HEK293 (cell line): Measurements from ENCODE around the gene ARHGEF2.

Experiments
- IKZF3 ChIP-seq: fragments of 450-650 bp; IDR thresholded peaks from 2 replicates; pipeline ENCODE4 v1.5.0; 2018; ENCODE audit warnings: missing biosample characterization, mild to moderate bottlenecking, missing genetic modification characterization, moderate library complexity
- KLF16 ChIP-seq: fragments of 450-650 bp; formaldehyde crosslinking; IDR thresholded peaks from 2 replicates; pipeline ENCODE4 v1.5.1; 2017; ENCODE audit warnings: missing biosample characterization, missing genetic modification characterization
- PBX3 ChIP-seq: sonication (generic); formaldehyde crosslinking; IDR thresholded peaks from 2 replicates; pipeline ENCODE4 v1.8.1; 2022; ENCODE audit warnings: mild to moderate bottlenecking, moderate library complexity, missing genetic modification reagents
- PRDM1 ChIP-seq: fragments of 450-650 bp; formaldehyde crosslinking; IDR thresholded peaks from 2 replicates; pipeline ENCODE4; 2016; ENCODE audit warnings: missing biosample characterization, missing genetic modification characterization
- SCRT1 ChIP-seq: fragments of 450-650 bp; formaldehyde crosslinking; IDR thresholded peaks from 2 replicates; pipeline ENCODE4 v1.5.1; 2016; ENCODE audit warnings: missing biosample characterization, missing genetic modification characterization, borderline replicate concordance
- SETDB1 ChIP-seq: IDR thresholded peaks from one replicate; pipeline ENCODE4 v1.6.1; 2017; ENCODE audit warnings: mild to moderate bottlenecking, low read length, moderate library complexity, mixed read lengths; ENCODE audit not compliant: insufficient read length
- ZBTB20 ChIP-seq: fragments of 450-650 bp; formaldehyde crosslinking; IDR thresholded peaks from 2 replicates; pipeline ENCODE4 v1.5.1; 2016; ENCODE audit warnings: missing biosample characterization, missing genetic modification characterization
- ZFP69B ChIP-seq: fragments of 450-650 bp; formaldehyde crosslinking; IDR thresholded peaks from 2 replicates; pipeline ENCODE4 v1.5.1; 2016; ENCODE audit warnings: missing biosample characterization, missing genetic modification characterization
- ZNF121 ChIP-seq: fragments of 450-650 bp; formaldehyde crosslinking; IDR thresholded peaks from 2 replicates; pipeline ENCODE4 v1.5.1; 2016; ENCODE audit warnings: missing biosample characterization, missing genetic modification characterization
- ZNF19 ChIP-seq: fragments of 450-650 bp; formaldehyde crosslinking; IDR thresholded peaks from 2 replicates; pipeline ENCODE4; 2016; ENCODE audit warnings: missing biosample characterization, missing genetic modification characterization, low read depth
- ZNF350 ChIP-seq: fragments of 450-650 bp; formaldehyde crosslinking; IDR thresholded peaks from 2 replicates; pipeline ENCODE4 v1.5.0; 2017; ENCODE audit warnings: missing biosample characterization, mild to moderate bottlenecking, missing genetic modification characterization
- ZNF354C ChIP-seq: fragments of 450-650 bp; formaldehyde crosslinking; IDR thresholded peaks from 2 replicates; pipeline ENCODE4 v1.5.1; 2016; ENCODE audit warnings: missing biosample characterization, missing genetic modification characterization, low read depth, borderline replicate concordance
- ZNF596 ChIP-seq: fragments of 450-650 bp; IDR thresholded peaks from 2 replicates; pipeline ENCODE4 v1.5.0; 2018; ENCODE audit warnings: missing biosample characterization, mild to moderate bottlenecking, missing genetic modification characterization, moderate library complexity
- ZNF600 ChIP-seq: fragments of 450-650 bp; formaldehyde crosslinking; IDR thresholded peaks from 2 replicates; pipeline ENCODE4 v1.5.1; 2016; ENCODE audit warnings: missing biosample characterization, missing genetic modification characterization
- ZNF704 ChIP-seq: fragments of 450-650 bp; formaldehyde crosslinking; IDR thresholded peaks from 2 replicates; pipeline ENCODE4 v1.5.1; 2016; ENCODE audit warnings: missing biosample characterization, missing genetic modification characterization
- ZNF707 ChIP-seq: fragments of 450-650 bp; formaldehyde crosslinking; IDR thresholded peaks from 2 replicates; pipeline ENCODE4 v1.5.1; 2016; ENCODE audit warnings: missing biosample characterization, missing genetic modification characterization
- ZNF830 ChIP-seq: fragments of 450-650 bp; IDR thresholded peaks from 2 replicates; pipeline ENCODE4 v1.5.0; 2018; ENCODE audit warnings: missing biosample characterization, missing genetic modification characterization, low read depth, mild to moderate bottlenecking, moderate library complexity
- ZNF837 ChIP-seq: fragments of 450-650 bp; formaldehyde crosslinking; IDR thresholded peaks from 2 replicates; pipeline ENCODE4 v1.5.1; 2016; ENCODE audit warnings: missing biosample characterization, missing genetic modification characterization
- ZSCAN30 ChIP-seq: fragments of 450-650 bp; IDR thresholded peaks from 2 replicates; pipeline ENCODE4 v1.5.1; 2018; ENCODE audit warnings: missing biosample characterization, mild to moderate bottlenecking, missing genetic modification characterization, moderate library complexity
- TF ChIP-seq, protein P1 (sequence below): fragments of 450-650 bp; formaldehyde crosslinking; IDR thresholded peaks from 2 replicates; pipeline ENCODE4; 2016; ENCODE audit warnings: missing biosample characterization, missing genetic modification characterization
- TF ChIP-seq, protein P2 (sequence below): fragments of 450-650 bp; formaldehyde crosslinking; conservative IDR thresholded peaks from 2 replicates; pipeline ENCODE4 v1.5.1; 2016; ENCODE audit warnings: low read depth, missing biosample characterization, missing genetic modification characterization
- TF ChIP-seq, protein P3 (sequence below): fragments of 450-650 bp; formaldehyde crosslinking; IDR thresholded peaks from 2 replicates; pipeline ENCODE4 v1.5.1; 2016; ENCODE audit warnings: missing biosample characterization, missing genetic modification characterization

Gene ARHGEF2

GRCh38 chr1:155940993-155941844 is 37.1 kb downstream of the ARHGEF2 start, which contains the start of gene RXFP4 (continued):
- TF ChIP-seq PBX3 (CRISPR knock-in tag): no peak
- TF ChIP-seq KLF16: no peak
- no peak for TF ChIP-seq ZNF704
- no peak for TF ChIP-seq ZNF707
- no peak for TF ChIP-seq ZNF121 (tag by site-specific recombination)
- no peak for TF ChIP-seq ZFP69B (tag by site-specific recombination)
- TF ChIP-seq ZNF600: 0 out of 2 replicates have a peak, but pooled peaks have one; percentile 55
- peak; percentile 98 for TF ChIP-seq ZBTB20
- TF ChIP-seq, protein P1, sequence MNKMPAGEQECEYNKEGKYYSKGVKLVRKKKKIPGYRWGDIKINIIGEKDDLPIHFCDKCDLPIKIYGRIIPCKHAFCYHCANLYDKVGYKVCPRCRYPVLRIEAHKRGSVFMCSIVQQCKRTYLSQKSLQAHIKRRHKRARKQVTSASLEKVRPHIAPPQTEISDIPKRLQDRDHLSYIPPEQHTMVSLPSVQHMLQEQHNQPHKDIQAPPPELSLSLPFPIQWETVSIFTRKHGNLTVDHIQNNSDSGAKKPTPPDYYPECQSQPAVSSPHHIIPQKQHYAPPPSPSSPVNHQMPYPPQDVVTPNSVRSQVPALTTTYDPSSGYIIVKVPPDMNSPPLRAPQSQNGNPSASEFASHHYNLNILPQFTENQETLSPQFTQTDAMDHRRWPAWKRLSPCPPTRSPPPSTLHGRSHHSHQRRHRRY (tag by site-specific recombination): no peak
- TF ChIP-seq ZNF837: no peak
- TF ChIP-seq PRDM1 (tag by site-specific recombination): no peak
- no peak for TF ChIP-seq SETDB1
- TF ChIP-seq, protein P2, sequence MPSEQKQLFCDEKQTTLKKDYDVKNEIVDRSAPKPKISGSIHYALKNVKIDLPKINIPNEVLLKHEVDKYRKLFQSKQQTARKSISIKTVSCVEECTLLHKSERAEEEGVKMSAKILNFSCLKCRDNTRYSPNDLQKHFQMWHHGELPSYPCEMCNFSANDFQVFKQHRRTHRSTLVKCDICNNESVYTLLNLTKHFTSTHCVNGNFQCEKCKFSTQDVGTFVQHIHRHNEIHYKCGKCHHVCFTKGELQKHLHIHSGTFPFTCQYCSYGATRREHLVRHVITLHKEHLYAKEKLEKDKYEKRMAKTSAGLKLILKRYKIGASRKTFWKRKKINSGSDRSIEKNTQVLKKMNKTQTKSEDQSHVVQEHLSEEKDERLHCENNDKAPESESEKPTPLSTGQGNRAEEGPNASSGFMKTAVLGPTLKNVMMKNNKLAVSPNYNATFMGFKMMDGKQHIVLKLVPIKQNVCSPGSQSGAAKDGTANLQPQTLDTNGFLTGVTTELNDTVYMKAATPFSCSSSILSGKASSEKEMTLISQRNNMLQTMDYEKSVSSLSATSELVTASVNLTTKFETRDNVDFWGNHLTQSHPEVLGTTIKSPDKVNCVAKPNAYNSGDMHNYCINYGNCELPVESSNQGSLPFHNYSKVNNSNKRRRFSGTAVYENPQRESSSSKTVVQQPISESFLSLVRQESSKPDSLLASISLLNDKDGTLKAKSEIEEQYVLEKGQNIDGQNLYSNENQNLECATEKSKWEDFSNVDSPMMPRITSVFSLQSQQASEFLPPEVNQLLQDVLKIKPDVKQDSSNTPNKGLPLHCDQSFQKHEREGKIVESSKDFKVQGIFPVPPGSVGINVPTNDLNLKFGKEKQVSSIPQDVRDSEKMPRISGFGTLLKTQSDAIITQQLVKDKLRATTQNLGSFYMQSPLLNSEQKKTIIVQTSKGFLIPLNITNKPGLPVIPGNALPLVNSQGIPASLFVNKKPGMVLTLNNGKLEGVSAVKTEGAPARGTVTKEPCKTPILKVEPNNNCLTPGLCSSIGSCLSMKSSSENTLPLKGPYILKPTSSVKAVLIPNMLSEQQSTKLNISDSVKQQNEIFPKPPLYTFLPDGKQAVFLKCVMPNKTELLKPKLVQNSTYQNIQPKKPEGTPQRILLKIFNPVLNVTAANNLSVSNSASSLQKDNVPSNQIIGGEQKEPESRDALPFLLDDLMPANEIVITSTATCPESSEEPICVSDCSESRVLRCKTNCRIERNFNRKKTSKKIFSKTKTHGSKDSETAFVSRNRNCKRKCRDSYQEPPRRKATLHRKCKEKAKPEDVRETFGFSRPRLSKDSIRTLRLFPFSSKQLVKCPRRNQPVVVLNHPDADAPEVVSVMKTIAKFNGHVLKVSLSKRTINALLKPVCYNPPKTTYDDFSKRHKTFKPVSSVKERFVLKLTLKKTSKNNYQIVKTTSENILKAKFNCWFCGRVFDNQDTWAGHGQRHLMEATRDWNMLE (tag by site-specific recombination): no peak; the same call in none of the 2 replicates
- no peak for TF ChIP-seq ZNF19 (tag by site-specific recombination)
- no peak for TF ChIP-seq ZNF830 (tag by site-specific recombination)
- no peak for TF ChIP-seq SCRT1
- no peak for TF ChIP-seq ZSCAN30
- TF ChIP-seq ZNF596 (tag by site-specific recombination): no peak
- no peak for TF ChIP-seq ZNF350 (tag by site-specific recombination)
- no peak for TF ChIP-seq ZNF354C (tag by site-specific recombination)
- TF ChIP-seq IKZF3: no peak
- TF ChIP-seq, protein P3, sequence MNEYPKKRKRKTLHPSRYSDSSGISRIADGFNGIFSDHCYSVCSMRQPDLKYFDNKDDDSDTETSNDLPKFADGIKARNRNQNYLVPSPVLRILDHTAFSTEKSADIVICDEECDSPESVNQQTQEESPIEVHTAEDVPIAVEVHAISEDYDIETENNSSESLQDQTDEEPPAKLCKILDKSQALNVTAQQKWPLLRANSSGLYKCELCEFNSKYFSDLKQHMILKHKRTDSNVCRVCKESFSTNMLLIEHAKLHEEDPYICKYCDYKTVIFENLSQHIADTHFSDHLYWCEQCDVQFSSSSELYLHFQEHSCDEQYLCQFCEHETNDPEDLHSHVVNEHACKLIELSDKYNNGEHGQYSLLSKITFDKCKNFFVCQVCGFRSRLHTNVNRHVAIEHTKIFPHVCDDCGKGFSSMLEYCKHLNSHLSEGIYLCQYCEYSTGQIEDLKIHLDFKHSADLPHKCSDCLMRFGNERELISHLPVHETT: no peak
